SU-DHL-6 (cell line): Measurements from ENCODE around the gene TEC.

Source experiments
- H2AFZ ChIP-seq: fragments of 200-600 bp; sonication (generic); 2 replicates; pipeline ENCODE4 v1.6.1; 2014; ENCODE audit warnings: low read depth, mild to moderate bottlenecking, moderate library complexity, mixed read lengths, antibody characterized with exemption, low read length; ENCODE audit not compliant: severe bottlenecking
- H3F3A ChIP-seq: fragments of 200-600 bp; shearing (Covaris generic); 2 replicates; pipeline ENCODE4 v1.6.0; 2016; ENCODE audit warnings: antibody characterized with exemption, mild to moderate bottlenecking; ENCODE audit not compliant: insufficient read depth
- H3K27ac ChIP-seq: fragments of 200-600 bp; sonication (generic); 2 replicates; pipeline ENCODE4 v1.5.1; 2016; ENCODE audit warnings: low read depth, mild to moderate bottlenecking, low read length, moderate library complexity, mixed read lengths
- H3K27me3 ChIP-seq: fragments of 200-600 bp; sonication (generic), shearing (Covaris generic); 2 replicates; pipeline ENCODE4 v1.6.0; 2014; ENCODE audit warnings: mild to moderate bottlenecking, low read length
- H3K36me3 ChIP-seq: fragments of 200-600 bp; sonication (generic); 2 replicates; pipeline ENCODE4 v1.6.1; 2014; ENCODE audit warnings: mild to moderate bottlenecking, low read length, mixed read lengths
- H3K4me2 ChIP-seq: fragments of 300-600, 200-600 bp; shearing (Covaris generic), sonication (generic); 2 replicates; pipeline ENCODE4 v1.6.0; 2014; ENCODE audit warnings: low read length, low read depth, mild to moderate bottlenecking; ENCODE audit not compliant: poor library complexity, severe bottlenecking
- H3K4me3 ChIP-seq: fragments of 200-600 bp; sonication (generic); 2 replicates; pipeline ENCODE4 v1.5.1; 2014; ENCODE audit warnings: antibody characterized with exemption, low read length, mild to moderate bottlenecking, mixed read lengths; ENCODE audit not compliant: insufficient read depth, poor library complexity, severe bottlenecking
- H3K79me2 ChIP-seq: fragments of 200-600 bp; sonication (generic); 2 replicates; pipeline ENCODE4 v1.6.1; 2014; ENCODE audit warnings: mild to moderate bottlenecking, low read length, moderate library complexity; ENCODE audit not compliant: insufficient read depth
- H3K9ac ChIP-seq: fragments of 200-600 bp; sonication (generic); 2 replicates; pipeline ENCODE4 v1.7.0; 2014; ENCODE audit warnings: mild to moderate bottlenecking, low read length
- H3K9me2 ChIP-seq: fragments of 200-600 bp; sonication (generic); replicated peaks from 2 replicates; pipeline ENCODE4 v1.6.1; 2014; ENCODE audit warnings: low read length; ENCODE audit not compliant: insufficient read depth
- H3K9me3 ChIP-seq: fragments of 200-600 bp; sonication (generic); 2 replicates; pipeline ENCODE4 v1.6.1; 2014; ENCODE audit warnings: low read length, mixed read lengths; ENCODE audit not compliant: insufficient read depth
- H4K20me1 ChIP-seq: fragments of 200-600 bp; sonication (generic); 2 replicates; pipeline ENCODE4 v1.6.1; 2014; ENCODE audit warnings: low read depth, mild to moderate bottlenecking, antibody characterized with exemption, low read length, moderate library complexity, mixed read lengths
- EZH2phosphoT487 ChIP-seq: fragments of 200-600 bp; sonication (generic), shearing (Covaris generic); conservative IDR thresholded peaks from 2 replicates; pipeline ENCODE4 v1.6.1; 2018; ENCODE audit warnings: mild to moderate bottlenecking, antibody characterized with exemption, low read length, moderate library complexity, mixed read lengths
- TF ChIP-seq, protein P1 (sequence below): fragments of 200-600 bp; sonication (generic); IDR thresholded peaks from one replicate; pipeline ENCODE4 v1.5.1; 2017; ENCODE audit warnings: antibody characterized with exemption, mild to moderate bottlenecking, low read length, moderate library complexity; ENCODE audit not compliant: insufficient read depth, poor library complexity, severe bottlenecking

The TEC gene

DNA sequence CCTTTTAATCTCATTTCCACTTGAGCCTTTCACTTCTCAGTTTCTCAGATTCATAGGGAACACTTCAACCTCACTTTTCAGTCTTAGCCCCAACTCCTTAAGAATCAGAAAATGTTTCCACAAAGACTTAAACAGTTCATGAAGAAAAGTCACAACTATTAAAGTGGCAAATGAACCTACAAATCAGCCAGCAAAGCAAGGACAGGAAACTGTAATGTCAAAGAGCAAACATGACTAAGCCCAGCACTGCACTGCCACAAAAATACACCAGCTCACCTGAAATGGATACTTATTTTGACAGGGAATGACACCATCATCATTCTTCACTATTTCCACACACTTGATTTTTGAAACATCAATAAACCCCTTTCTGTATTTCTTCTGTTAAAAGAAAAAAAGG is 93.8 kb downstream of the TEC start:
- Histone ChIP-seq H2AFZ (no peak overlapping the region), H3K4me2 (no peak overlapping the region), H4K20me1 (no peaks in the 10 kb centered on the region), H3K9ac (no peak overlapping the region), H3K9me3 (peaks cover 5% of the 10 kb centered on the region; the same call in 1 of the 2 replicates), H3K4me3 (no peak overlapping the region), H3K36me3 (peaks cover 18% of the 10 kb centered on the region), H3K27me3 (no peaks in the 10 kb centered on the region), H3K79me2 (peaks cover 71% of the 10 kb centered on the region), H3K9me2 (no peaks in the 10 kb centered on the region), H3K27ac (peak overlapping the region; percentile 26; the same call in 1 of the 2 replicates), H3F3A (peaks cover 5% of the 10 kb centered on the region; the same call in 1 of the 2 replicates)
- TF ChIP-seq, protein P1, sequence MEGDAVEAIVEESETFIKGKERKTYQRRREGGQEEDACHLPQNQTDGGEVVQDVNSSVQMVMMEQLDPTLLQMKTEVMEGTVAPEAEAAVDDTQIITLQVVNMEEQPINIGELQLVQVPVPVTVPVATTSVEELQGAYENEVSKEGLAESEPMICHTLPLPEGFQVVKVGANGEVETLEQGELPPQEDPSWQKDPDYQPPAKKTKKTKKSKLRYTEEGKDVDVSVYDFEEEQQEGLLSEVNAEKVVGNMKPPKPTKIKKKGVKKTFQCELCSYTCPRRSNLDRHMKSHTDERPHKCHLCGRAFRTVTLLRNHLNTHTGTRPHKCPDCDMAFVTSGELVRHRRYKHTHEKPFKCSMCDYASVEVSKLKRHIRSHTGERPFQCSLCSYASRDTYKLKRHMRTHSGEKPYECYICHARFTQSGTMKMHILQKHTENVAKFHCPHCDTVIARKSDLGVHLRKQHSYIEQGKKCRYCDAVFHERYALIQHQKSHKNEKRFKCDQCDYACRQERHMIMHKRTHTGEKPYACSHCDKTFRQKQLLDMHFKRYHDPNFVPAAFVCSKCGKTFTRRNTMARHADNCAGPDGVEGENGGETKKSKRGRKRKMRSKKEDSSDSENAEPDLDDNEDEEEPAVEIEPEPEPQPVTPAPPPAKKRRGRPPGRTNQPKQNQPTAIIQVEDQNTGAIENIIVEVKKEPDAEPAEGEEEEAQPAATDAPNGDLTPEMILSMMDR, result no peak
- no peak for TF ChIP-seq EZH2phosphoT487

DNA sequence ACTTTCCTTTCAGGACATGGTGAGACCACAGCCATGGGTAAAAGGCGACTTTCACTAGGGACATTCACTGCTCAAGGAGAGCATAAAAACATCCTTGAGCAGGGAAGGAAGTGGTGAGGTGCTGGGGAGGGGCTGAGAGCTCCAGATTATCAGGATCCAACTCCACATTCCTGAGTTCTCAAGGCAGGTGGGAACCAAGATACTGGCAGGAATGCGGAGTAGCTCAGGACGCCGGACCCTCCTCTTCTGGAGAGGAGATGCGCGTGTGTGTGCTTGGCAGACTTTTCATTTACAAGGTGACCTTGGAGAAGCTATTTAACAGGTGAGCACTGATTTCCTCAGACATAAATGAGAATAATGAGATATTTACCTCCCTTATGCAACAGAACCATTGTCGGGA is 94.3 kb downstream of the TEC start:
- TF ChIP-seq, protein P1, result no peak
- TF ChIP-seq EZH2phosphoT487, result no peak
- Histone ChIP-seq H2AFZ (no peak overlapping the region), H3K9me3 (peaks cover 5% of the 10 kb centered on the region; the same call in 1 of the 2 replicates), H3F3A (peaks cover 5% of the 10 kb centered on the region; the same call in 1 of the 2 replicates), H3K79me2 (peaks cover 66% of the 10 kb centered on the region), H3K9me2 (no peaks in the 10 kb centered on the region), H3K4me3 (no peak overlapping the region), H3K27ac (peak overlapping the region; percentile 26; the same call in 1 of the 2 replicates), H3K36me3 (peaks cover 20% of the 10 kb centered on the region), H3K27me3 (no peaks in the 10 kb centered on the region), H4K20me1 (no peaks in the 10 kb centered on the region), H3K4me2 (no peak overlapping the region), H3K9ac (no peak overlapping the region)

DNA sequence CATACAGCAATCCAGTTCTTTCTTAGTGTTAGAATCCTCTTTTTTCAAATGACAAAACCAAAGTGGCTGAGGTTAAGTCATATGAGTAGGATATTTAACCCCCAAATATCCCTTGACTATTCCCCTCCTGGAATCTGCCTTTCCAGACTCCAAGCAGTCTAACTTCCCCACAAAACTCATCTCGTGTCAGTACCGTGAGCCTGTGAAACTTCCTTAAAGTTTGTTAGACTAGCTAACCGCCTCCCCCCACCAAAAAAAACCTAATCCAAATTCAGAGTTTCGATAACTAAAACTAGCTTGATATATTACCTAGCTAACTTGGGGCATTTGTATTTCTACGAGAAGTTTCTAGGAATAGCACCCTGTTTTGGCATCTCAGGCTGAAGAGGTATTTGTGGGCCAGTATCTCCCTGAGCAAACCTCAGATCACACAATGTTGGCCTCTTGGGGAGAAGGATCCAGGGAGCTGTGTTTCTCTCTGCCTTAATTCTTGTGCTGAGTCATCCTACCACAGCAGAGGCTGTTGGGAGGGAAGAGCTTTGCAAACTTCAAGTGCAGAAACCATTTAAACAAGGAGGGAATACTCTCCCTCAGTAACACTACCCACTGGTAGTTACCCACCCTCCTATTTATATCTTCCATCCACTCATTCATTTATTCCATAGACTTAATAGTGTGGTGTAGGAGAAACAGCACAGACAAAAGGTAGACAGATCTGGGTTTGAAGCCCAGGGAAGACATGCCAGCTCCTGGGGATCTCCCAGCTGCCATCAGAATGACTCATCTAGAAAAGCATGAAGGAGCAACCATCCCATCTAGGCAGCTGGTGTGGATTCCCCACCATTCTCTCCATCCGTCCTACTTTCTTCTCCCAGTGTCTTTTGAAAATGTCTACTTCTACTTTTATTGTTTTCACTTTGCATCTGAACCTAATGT is 96.3 kb downstream of the TEC start:
- Histone ChIP-seq H3K27me3 (no peaks in the 10 kb centered on the region), H3K4me3 (no peak overlapping the region), H3K36me3 (peaks cover 35% of the 10 kb centered on the region), H3K79me2 (peaks cover 49% of the 10 kb centered on the region), H3K27ac (peak overlapping the region; percentile 5; the same call in 1 of the 2 replicates), H3K9me2 (no peaks in the 10 kb centered on the region), H3K4me2 (no peak overlapping the region), H3K9ac (no peak overlapping the region), H3F3A (peaks cover 5% of the 10 kb centered on the region; the same call in 1 of the 2 replicates), H4K20me1 (no peaks in the 10 kb centered on the region), H2AFZ (no peak overlapping the region), H3K9me3 (peaks cover 5% of the 10 kb centered on the region; the same call in 1 of the 2 replicates)
- TF ChIP-seq EZH2phosphoT487, result no peak
- TF ChIP-seq, protein P1, result no peak
